Nucleus accumbens (tissue), 56 donors: Measurements from ENCODE around the gene HOMEZ.
"Not testable (repeated sequence)": the region's sequence is repeated elsewhere in the genome, so short reads cannot be mapped to it uniquely, and the experiment has no call there.

Experiments
- DNase-seq, 56 donors: peaks; one replicate each; lab custom pipeline; 2025; lab: John Stamatoyannopoulos, UW

The HOMEZ gene

DNA sequence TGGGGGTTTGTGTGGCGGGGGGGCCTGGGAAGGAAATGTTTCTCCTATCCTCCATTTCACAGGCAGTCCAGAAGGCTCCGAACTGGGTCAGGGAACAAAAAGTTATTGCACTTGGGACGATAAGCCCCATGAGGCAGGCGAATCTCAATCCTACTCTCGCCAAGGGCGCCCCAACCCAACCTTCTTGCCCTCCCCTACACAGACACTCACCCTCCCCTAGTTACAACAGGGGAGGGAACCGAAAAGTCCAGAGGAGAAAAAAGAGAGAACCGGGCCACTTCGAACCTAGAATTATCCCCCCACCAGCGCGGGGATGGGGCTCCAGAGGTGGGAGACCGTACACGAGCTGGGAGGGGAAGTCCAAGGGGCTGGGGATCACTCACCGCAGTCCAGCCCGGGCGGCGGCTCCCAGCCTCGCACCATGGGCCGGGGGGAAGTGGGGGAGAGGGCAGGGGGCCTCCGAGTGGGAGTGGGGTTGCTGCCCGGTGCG, 357 bp downstream of the HOMEZ start:
- peak in 3 of 56 donors; percentile 38 to 60 (median 52) for DNase-seq

- peak in 1 of 56 donors; percentile 52 for DNase-seq
Measured at GRCh38 chr14:23284654-23285529, 1.0 kb downstream of the HOMEZ start.

- no peak for DNase-seq
Measured at GRCh38 chr14:23281247-23281646, 4.7 kb downstream of the HOMEZ start.

- not testable (repeated sequence) for DNase-seq
Measured at GRCh38 chr14:23277928-23278327, 8.0 kb downstream of the HOMEZ start.

DNA sequence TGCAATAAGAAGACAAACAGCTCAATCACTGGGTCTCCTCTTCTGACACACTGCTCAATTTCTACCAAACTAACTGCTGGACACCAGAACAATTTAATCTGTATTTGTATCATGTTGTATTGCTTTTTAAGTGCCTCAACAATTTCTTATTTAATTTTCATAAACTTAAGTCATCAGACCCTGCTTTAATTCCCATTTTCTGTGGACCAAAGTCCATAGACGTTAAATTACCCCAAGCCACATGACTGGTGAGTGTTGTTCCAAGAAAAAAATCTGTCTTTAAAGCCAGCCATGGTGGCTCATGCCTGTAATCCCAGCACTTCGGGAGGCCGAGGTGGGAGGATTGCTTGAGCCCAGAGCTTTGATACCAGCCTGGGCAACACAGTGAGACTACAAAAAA, 8.7 kb downstream of the HOMEZ start:
- DNase-seq, result no peak

GRCh38 chr14:23275412-23275811, 10.5 kb downstream of the HOMEZ start:
- no peak for DNase-seq

DNA sequence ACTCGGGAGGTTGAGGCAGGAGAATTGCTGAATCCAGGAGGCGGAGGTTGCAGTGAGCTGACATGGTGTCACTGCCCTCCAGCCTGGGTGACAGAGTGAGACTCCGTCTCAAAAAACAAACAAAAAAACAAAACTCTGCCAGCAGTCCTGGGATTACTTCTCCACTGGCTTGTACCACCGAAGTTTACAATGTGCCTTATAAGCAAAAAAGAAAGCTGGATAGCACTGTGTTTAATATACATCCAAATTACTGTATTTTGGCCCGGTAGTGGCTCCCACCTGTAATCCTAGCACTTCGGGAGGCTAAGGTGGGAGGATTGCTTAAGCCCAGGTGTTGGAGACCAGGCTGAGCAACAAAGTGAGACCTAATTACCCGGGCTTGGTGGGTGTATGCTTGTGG, 16.7 kb downstream of the HOMEZ start:
- DNase-seq, result no peak

DNA sequence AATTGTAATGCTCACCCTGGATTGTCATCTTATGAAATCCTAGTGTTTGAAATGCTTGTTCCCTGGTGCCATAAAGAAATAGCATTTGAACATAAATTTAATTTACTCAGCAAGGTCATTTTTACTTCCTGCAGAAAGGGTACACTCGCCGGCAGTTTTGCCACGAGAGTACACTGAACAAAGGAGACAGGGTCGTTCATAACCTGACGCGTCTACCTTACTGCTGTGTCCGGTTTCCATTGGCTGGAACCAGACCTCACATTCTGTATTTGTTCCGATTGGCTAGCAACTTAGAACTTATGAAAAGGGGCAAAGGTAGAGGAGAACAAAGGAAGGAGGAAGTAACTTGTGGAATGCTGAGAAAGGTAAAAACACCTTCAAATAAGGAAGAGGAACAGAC, 25.1 kb downstream of the HOMEZ start:
- DNase-seq, result not testable (repeated sequence)

DNA sequence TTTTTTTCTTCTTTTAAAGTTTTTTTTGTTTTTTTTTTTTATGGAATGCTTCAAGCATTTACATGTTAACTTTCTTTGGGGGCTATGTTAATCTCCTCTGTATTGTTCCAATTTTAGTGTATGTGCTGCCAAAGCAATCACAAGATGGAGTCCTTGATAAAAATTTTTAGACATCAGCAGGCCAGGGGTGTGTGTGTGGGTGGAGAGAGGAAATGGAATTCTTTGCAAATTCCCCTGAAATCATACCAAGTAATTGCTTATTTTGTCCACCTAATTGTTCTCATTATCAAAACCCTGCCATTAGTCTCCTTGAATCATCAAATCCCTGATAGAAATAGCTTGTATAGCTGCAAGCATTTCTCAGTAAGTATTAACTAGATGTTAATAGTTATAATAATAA, 26.5 kb downstream of the HOMEZ start:
- no peak for DNase-seq

- DNase-seq, result no peak
Measured at GRCh38 chr14:23258256-23258655, 27.7 kb downstream of the HOMEZ start.

- no peak for DNase-seq
Measured at GRCh38 chr14:23252420-23253333, 33.3 kb downstream of the HOMEZ start.

- no peak for DNase-seq
Measured at GRCh38 chr14:23252006-23252405, 33.9 kb downstream of the HOMEZ start.

GRCh38 chr14:23249824-23250223, 36.1 kb downstream of the HOMEZ start:
- no peak for DNase-seq

DNA sequence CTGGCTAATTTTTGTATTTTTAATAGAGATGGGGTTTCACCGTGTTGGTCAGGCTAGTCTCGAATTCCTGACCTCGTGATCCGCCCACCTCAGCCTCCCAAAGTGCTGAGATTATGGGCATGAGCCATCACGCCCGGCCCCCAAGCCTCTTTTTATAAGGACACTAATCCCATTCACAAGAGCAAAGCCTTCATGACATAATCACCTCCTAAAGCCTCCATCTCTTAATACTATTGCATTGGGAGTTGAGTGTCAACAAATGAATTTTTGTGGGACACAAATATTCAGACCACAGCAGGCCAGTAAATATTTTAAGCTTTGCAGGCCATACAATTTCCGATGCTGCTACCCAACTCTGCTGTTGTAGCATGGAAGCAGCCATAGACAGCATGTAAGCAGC, 37.3 kb downstream of the HOMEZ start:
- DNase-seq, result no peak

GRCh38 chr14:23245282-23245681, 40.6 kb downstream of the HOMEZ start:
- DNase-seq, result no peak

GRCh38 chr14:23243066-23243465, 42.9 kb downstream of the HOMEZ start:
- no peak for DNase-seq

DNA sequence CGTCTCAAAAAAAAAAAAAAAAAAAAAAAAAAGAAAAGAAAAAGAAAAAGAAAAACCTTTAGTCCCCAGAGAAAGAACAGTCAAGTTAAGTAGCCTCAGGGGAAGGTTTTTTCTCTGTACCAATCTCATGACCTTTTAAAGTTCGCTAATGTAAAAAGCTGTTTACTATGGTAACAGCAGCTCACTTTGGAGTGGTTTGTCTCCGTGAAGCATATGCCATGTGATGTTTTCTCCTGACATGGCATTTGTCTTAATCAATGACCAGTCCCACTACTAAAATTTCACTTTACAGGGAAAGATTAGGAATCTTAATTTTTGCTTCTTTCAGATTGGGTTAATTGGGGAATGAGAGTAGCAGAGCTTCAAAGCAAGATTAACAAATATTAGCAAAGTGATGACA, 43.9 kb downstream of the HOMEZ start:
- no peak for DNase-seq

- not testable (repeated sequence) for DNase-seq
Measured at GRCh38 chr14:23241061-23241715, 44.7 kb downstream of the HOMEZ start.

GRCh38 chr14:23240661-23241060, 45.3 kb downstream of the HOMEZ start:
- no peak for DNase-seq

GRCh38 chr14:23237772-23238594, 47.9 kb downstream of the HOMEZ start, which contains the start of gene RNF212B:
RNF212B (plus strand) TSS chr14:23237936; CDS start chr14:23240346, 2,410 bp downstream.
- DNase-seq, result peak in 49 of 56 donors; percentile 2 to 87 (median 45)
